Parathyroid adenoma (tissue), 2 donors: Measurements from ENCODE around the gene SUN5.

Source experiments
- H2AFZ ChIP-seq: fragments of 300-600 bp; sonication (generic); one replicate; pipeline ENCODE4 v1.7.0; 2017; ENCODE audit warnings: antibody characterized with exemption, mild to moderate bottlenecking
- H3K27ac ChIP-seq: fragments of 300-600 bp; sonication (generic); one replicate; pipeline ENCODE4 v1.7.0; 2017
- H3K27me3 ChIP-seq: fragments of 300-600 bp; sonication (generic); one replicate; pipeline ENCODE4 v1.7.0; 2017; ENCODE audit warnings: low read length; ENCODE audit not compliant: control insufficient read depth, insufficient read depth
- H3K36me3 ChIP-seq: fragments of 300-600 bp; sonication (generic); one replicate; pipeline ENCODE4 v1.7.0; 2017; ENCODE audit warnings: low read length; ENCODE audit not compliant: control insufficient read depth, insufficient read depth
- H3K4me1 ChIP-seq: fragments of 300-600 bp; sonication (generic); one replicate; pipeline ENCODE4 v1.7.0; 2017; ENCODE audit warnings: control low read depth
- H3K4me2 ChIP-seq: fragments of 300-600 bp; sonication (generic); one replicate; pipeline ENCODE4 v1.7.0; 2017; ENCODE audit warnings: low read length
- H3K4me3 ChIP-seq: fragments of 300-600 bp; sonication (generic); one replicate; pipeline ENCODE4 v1.7.0; 2017; ENCODE audit warnings: low read depth, low read length
- H3K79me2 ChIP-seq: fragments of 300-600 bp; sonication (generic); one replicate; pipeline ENCODE4 v1.7.0; 2017; ENCODE audit warnings: control low read depth
- H3K9ac ChIP-seq: fragments of 300-600 bp; sonication (generic); one replicate; pipeline ENCODE4 v1.7.0; 2017; ENCODE audit warnings: mild to moderate bottlenecking
- H3K9me3 ChIP-seq: fragments of 300-600 bp; sonication (generic); one replicate; pipeline ENCODE4 v1.7.0; 2017; ENCODE audit warnings: low read length; ENCODE audit not compliant: control insufficient read depth
- TF ChIP-seq, protein P1 (sequence below): fragments of 300-600 bp; sonication (generic); IDR thresholded peaks from one replicate; pipeline ENCODE4 v1.7.0; 2017; ENCODE audit warnings: antibody characterized with exemption, mild to moderate bottlenecking
- donor health status: primary hyperparathyroidism.

SUN5 gene

DNA sequence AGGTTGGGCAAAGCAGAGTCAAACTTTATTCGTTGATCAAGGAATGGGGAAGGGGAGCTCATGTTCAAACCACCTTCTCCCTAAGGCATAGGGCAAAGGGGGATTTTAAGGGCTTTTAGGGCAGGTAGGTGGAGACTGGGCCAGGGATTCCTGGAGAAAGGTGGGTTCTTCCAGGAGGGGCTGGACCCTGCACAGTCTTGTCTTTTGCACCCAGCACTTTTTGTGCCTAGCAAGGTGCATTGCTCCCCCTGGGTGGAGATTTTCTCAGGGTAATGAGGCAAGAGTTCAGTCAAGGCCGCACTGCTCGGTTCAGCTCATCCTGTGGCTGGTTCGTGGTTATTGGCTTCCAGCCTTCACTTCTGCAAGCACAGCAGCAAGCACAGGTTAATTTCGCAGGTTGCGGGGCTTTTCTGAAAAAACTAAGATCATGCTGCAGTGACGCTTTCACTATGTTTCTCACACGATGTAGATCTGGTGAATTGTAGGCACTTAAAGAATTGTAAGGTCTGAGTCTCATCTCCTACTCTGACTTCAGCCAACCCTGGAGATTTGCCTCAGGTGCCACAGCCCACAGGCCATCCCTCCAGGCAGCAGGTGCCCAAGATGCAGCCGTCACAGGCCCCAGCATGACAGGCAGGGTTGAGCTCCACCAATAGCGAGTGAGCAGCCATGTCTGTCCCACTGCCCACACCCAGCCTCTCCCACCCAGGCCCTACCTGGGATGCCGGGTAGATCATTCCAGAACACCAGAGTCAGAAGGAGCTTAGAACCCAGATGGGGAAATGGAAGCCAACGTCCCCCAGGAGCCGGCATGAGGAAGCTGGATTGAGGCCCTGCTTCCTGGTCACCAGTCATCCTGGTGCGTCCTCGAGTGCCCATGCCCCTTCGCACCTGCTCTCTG, 37.1 kb downstream of the SUN5 start:
- no peaks in the 10 kb centered on the region for H3K79me2 ChIP-seq
- H3K4me1 ChIP-seq, result no peaks in the 10 kb centered on the region
- no peaks in the 10 kb centered on the region for H3K36me3 ChIP-seq
- no peak overlapping the region for H3K27ac ChIP-seq
- no peak overlapping the region for H3K4me2 ChIP-seq
- no peaks in the 10 kb centered on the region for H3K9me3 ChIP-seq
- TF ChIP-seq, protein P1, sequence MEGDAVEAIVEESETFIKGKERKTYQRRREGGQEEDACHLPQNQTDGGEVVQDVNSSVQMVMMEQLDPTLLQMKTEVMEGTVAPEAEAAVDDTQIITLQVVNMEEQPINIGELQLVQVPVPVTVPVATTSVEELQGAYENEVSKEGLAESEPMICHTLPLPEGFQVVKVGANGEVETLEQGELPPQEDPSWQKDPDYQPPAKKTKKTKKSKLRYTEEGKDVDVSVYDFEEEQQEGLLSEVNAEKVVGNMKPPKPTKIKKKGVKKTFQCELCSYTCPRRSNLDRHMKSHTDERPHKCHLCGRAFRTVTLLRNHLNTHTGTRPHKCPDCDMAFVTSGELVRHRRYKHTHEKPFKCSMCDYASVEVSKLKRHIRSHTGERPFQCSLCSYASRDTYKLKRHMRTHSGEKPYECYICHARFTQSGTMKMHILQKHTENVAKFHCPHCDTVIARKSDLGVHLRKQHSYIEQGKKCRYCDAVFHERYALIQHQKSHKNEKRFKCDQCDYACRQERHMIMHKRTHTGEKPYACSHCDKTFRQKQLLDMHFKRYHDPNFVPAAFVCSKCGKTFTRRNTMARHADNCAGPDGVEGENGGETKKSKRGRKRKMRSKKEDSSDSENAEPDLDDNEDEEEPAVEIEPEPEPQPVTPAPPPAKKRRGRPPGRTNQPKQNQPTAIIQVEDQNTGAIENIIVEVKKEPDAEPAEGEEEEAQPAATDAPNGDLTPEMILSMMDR, result no peak
- no peak overlapping the region for H2AFZ ChIP-seq
- no peaks in the 10 kb centered on the region for H3K27me3 ChIP-seq
- no peak overlapping the region for H3K4me3 ChIP-seq
- H3K9ac ChIP-seq, result no peak overlapping the region

DNA sequence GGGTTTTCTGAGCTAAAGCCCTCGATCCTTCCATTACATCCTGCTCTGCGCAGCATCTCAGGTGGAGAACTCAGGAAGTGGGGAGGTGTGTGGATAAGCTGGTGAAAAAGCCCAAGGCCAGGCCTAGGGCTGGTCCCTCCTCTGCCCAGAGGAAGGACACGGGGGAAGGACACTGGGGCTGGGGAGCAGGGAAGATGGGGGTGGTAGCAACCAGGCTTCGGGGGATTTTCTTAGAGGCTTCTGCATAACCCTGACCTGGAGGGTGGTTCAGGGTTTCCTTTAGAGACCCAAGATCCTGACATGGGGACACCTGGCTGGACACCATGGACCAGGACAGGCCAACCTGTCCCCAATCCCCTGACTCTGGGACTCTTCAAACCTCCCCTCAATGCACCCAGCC, 37.9 kb downstream of the SUN5 start:
- Histone ChIP-seq H3K36me3 (no peaks in the 10 kb centered on the region), H3K9ac (no peak overlapping the region), H3K27me3 (no peaks in the 10 kb centered on the region), H3K4me3 (no peak overlapping the region), H3K79me2 (no peaks in the 10 kb centered on the region), H2AFZ (no peak overlapping the region), H3K4me1 (no peaks in the 10 kb centered on the region), H3K9me3 (no peaks in the 10 kb centered on the region), H3K27ac (no peak overlapping the region), H3K4me2 (no peak overlapping the region)
- TF ChIP-seq, protein P1, result no peak

DNA sequence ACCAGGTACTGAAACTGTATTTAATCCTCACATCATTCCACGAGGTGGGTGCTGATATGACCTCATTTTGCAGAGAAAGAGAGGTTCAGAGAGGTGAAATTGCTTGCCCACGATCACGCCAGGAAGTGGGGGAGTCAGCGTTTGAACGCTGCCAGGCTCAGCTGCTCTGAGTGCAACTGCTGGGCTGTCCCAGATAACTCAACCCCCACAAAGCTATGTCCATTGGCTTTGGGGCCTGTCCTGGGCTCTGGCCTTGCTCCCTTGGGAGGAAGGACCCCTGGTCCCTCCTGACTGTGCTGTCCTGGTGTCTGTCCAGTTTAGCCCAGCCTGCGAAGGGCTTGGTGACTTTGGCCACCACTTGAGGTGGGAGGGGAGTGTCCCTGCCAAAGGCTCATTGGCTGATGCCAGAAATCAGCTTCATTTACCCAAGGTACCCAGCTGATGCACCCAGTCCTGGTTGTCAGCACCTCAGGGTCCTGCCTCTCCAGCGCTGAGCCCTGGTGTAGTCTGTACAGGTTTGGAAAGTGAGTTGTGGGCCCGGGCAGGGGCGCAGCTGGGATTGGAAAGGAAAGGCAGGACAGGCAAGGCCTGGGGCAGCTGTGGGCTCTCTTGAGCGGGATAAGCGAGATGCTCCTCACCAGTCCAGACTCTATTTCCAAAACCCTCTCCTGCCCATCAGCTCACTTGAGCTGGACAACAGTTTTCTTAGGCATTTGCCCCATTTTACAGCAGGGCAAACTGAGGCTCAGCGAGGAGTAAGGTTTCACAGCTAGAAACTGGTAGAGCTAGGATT, 38.5 kb downstream of the SUN5 start:
- no peaks in the 10 kb centered on the region for H3K9me3 ChIP-seq
- H3K4me3 ChIP-seq, result no peak overlapping the region
- H3K27ac ChIP-seq, result no peak overlapping the region
- H3K79me2 ChIP-seq, result no peaks in the 10 kb centered on the region
- no peaks in the 10 kb centered on the region for H3K27me3 ChIP-seq
- no peak overlapping the region for H3K9ac ChIP-seq
- no peaks in the 10 kb centered on the region for H3K4me1 ChIP-seq
- H3K4me2 ChIP-seq, result no peak overlapping the region
- H3K36me3 ChIP-seq, result no peaks in the 10 kb centered on the region
- no peak overlapping the region for H2AFZ ChIP-seq
- TF ChIP-seq, protein P1, result no peak

DNA sequence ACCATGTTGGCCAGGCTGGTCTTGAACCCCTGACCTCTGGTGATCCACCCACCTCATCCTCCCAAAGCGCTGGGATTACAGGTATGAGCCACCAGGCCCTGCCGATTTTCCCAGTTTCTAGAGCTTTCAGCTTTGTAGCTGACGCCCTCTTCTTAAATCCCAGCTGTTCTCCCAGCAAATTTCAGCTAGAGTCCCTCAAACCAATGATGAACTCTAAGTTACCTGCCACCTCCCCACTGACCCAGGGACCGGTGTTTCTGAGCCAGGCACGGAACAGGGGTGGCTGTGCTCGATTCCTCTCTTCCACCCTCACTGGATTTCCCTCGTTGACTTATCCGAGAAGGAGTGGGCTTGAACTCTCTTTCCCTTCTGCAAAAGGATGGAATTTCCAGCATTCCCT, 39.1 kb downstream of the SUN5 start:
- no peaks in the 10 kb centered on the region for H3K27me3 ChIP-seq
- H3K4me3 ChIP-seq, result no peak overlapping the region
- H3K79me2 ChIP-seq, result no peaks in the 10 kb centered on the region
- H3K4me1 ChIP-seq, result no peaks in the 10 kb centered on the region
- no peaks in the 10 kb centered on the region for H3K9me3 ChIP-seq
- H2AFZ ChIP-seq, result no peak overlapping the region
- no peaks in the 10 kb centered on the region for H3K36me3 ChIP-seq
- no peak overlapping the region for H3K9ac ChIP-seq
- H3K4me2 ChIP-seq, result no peak overlapping the region
- TF ChIP-seq, protein P1, result no peak
- no peak overlapping the region for H3K27ac ChIP-seq
